IPS-15b (cell line): ENCODE results near the gene ABCF3.

ENCODE experiments used
- H3K27me3 ChIP-seq: one replicate; pipeline ENCODE4 v1.6.1; 2013; ENCODE audit warnings: low read length; ENCODE audit not compliant: control insufficient read depth, insufficient read depth
- H3K36me3 ChIP-seq: one replicate; pipeline ENCODE4 v1.6.1; 2013; ENCODE audit warnings: low read length; ENCODE audit not compliant: control insufficient read depth, insufficient read depth
- H3K4me1 ChIP-seq: one replicate; pipeline ENCODE4 v1.6.1; 2013; ENCODE audit warnings: mild to moderate bottlenecking, low read length; ENCODE audit not compliant: control insufficient read depth, insufficient read depth
- H3K4me3 ChIP-seq: one replicate; pipeline ENCODE4 v1.5.1; 2013; ENCODE audit warnings: low read depth, low read length
- H3K9ac ChIP-seq: one replicate; pipeline ENCODE4 v1.6.1; 2013; ENCODE audit warnings: low read depth, mild to moderate bottlenecking, low read length
- H3K9me3 ChIP-seq: one replicate; pipeline ENCODE4 v1.6.1; 2013; ENCODE audit warnings: mild to moderate bottlenecking, low read length; ENCODE audit not compliant: control insufficient read depth, insufficient read depth

ABCF3 gene

GRCh38 chr3:184177767-184178306 lies 8.2 kb upstream of the ABCF3 start:
- Histone ChIP-seq H3K9ac (no peak overlapping the region), H3K27me3 (no peaks in the 10 kb centered on the region), H3K4me3 (no peak overlapping the region), H3K9me3 (no peaks in the 10 kb centered on the region), H3K4me1 (peaks cover 9% of the 10 kb centered on the region), H3K36me3 (peaks cover 59% of the 10 kb centered on the region)

GRCh38 chr3:184178521-184179138 lies 7.4 kb upstream of the ABCF3 start:
- Histone ChIP-seq H3K36me3 (peaks cover 65% of the 10 kb centered on the region), H3K9me3 (no peaks in the 10 kb centered on the region), H3K9ac (no peak overlapping the region), H3K4me1 (peaks cover 9% of the 10 kb centered on the region), H3K27me3 (no peaks in the 10 kb centered on the region), H3K4me3 (no peak overlapping the region)

GRCh38 chr3:184180165-184180564 lies 5.8 kb upstream of the ABCF3 start:
- no peak overlapping the region for H3K9ac ChIP-seq
- H3K9me3 ChIP-seq = no peaks in the 10 kb centered on the region
- H3K36me3 ChIP-seq = peaks cover 68% of the 10 kb centered on the region
- no peaks in the 10 kb centered on the region for H3K27me3 ChIP-seq
- no peak overlapping the region for H3K4me3 ChIP-seq
- peaks cover 13% of the 10 kb centered on the region for H3K4me1 ChIP-seq

- peaks cover 15% of the 10 kb centered on the region for H3K4me1 ChIP-seq
Measured at GRCh38 chr3:184181596-184181995, 4.4 kb upstream of the ABCF3 start.

GRCh38 chr3:184183679-184184078 lies 2.3 kb upstream of the ABCF3 start:
- Histone ChIP-seq H3K36me3 (peaks cover 56% of the 10 kb centered on the region), H3K9ac (no peak overlapping the region), H3K9me3 (no peaks in the 10 kb centered on the region), H3K4me1 (peaks cover 6% of the 10 kb centered on the region), H3K4me3 (no peak overlapping the region), H3K27me3 (no peaks in the 10 kb centered on the region)

More at GRCh38 chr3:184181596-184181995, 4.4 kb upstream of the ABCF3 start:
- Histone ChIP-seq H3K27me3 (no peaks in the 10 kb centered on the region), H3K36me3 (peaks cover 68% of the 10 kb centered on the region), H3K9ac (no peak overlapping the region), H3K4me3 (no peak overlapping the region), H3K9me3 (no peaks in the 10 kb centered on the region)

GRCh38 chr3:184184546-184185230 lies 1.3 kb upstream of the ABCF3 start:
- no peaks in the 10 kb centered on the region for H3K9me3 ChIP-seq
- no peaks in the 10 kb centered on the region for H3K27me3 ChIP-seq
- H3K4me3 ChIP-seq = no peak overlapping the region
- H3K9ac ChIP-seq = peak overlapping the region; percentile 12
- peaks cover 55% of the 10 kb centered on the region for H3K36me3 ChIP-seq
- peaks cover 6% of the 10 kb centered on the region for H3K4me1 ChIP-seq

- Histone ChIP-seq H3K9me3 (no peaks in the 10 kb centered on the region), H3K4me1 (peaks cover 6% of the 10 kb centered on the region), H3K36me3 (peaks cover 48% of the 10 kb centered on the region), H3K27me3 (no peaks in the 10 kb centered on the region), H3K4me3 (peak overlapping the region; percentile 80), H3K9ac (peak overlapping the region; percentile 63)
Measured at GRCh38 chr3:184185461-184186183, 377 bp upstream of the ABCF3 start.

- no peaks in the 10 kb centered on the region for H3K9me3 ChIP-seq
- no peaks in the 10 kb centered on the region for H3K27me3 ChIP-seq
- H3K4me3 ChIP-seq = peak overlapping the region; percentile 80
- H3K36me3 ChIP-seq = peaks cover 44% of the 10 kb centered on the region
- peak overlapping the region; percentile 92 for H3K9ac ChIP-seq
- H3K4me1 ChIP-seq = peaks cover 6% of the 10 kb centered on the region
Measured at GRCh38 chr3:184186902-184187207, 856 bp downstream of the ABCF3 start.

GRCh38 chr3:184188080-184188479 lies 2.1 kb downstream of the ABCF3 start:
- H3K9ac ChIP-seq = no peak overlapping the region
- no peaks in the 10 kb centered on the region for H3K27me3 ChIP-seq

GRCh38 chr3:184189421-184189820 lies 3.4 kb downstream of the ABCF3 start:
- no peak overlapping the region for H3K9ac ChIP-seq
- H3K9me3 ChIP-seq = no peaks in the 10 kb centered on the region
- H3K27me3 ChIP-seq = no peaks in the 10 kb centered on the region
- peaks cover 6% of the 10 kb centered on the region for H3K4me1 ChIP-seq
- no peak overlapping the region for H3K4me3 ChIP-seq
- H3K36me3 ChIP-seq = peaks cover 50% of the 10 kb centered on the region

More at GRCh38 chr3:184188080-184188479, 2.1 kb downstream of the ABCF3 start:
- peaks cover 46% of the 10 kb centered on the region for H3K36me3 ChIP-seq
- no peak overlapping the region for H3K4me3 ChIP-seq
- H3K4me1 ChIP-seq = peaks cover 6% of the 10 kb centered on the region
- no peaks in the 10 kb centered on the region for H3K9me3 ChIP-seq

- Histone ChIP-seq H3K27me3 (no peaks in the 10 kb centered on the region), H3K4me3 (no peak overlapping the region), H3K9me3 (no peaks in the 10 kb centered on the region), H3K4me1 (no peaks in the 10 kb centered on the region), H3K36me3 (peaks cover 55% of the 10 kb centered on the region), H3K9ac (no peak overlapping the region)
Measured at GRCh38 chr3:184192889-184193288, 6.9 kb downstream of the ABCF3 start.
